Stimulated activated CD4-positive, alpha-beta T cell treated with anti-CD3 and anti-CD28 coated beads, Interleukin-2, amount 100 ng/mL, for 4 hours (primary cell): Measurements from ENCODE around the gene FGF23.
"Not testable (repeated sequence)": the region's sequence is repeated elsewhere in the genome, so short reads cannot be mapped to it uniquely, and the experiment has no call there.

ENCODE experiments used
- DNase-seq: peaks from one replicate; pipeline ENCODE4 v3.0.0-alpha.2; 2020; ENCODE audit warnings: low read depth

FGF23 gene

GRCh38 chr12:4379405-4379804 lies at the start of gene FGF23:
FGF23 (minus strand) TSS chr12:4379712; CDS start chr12:4379582, 130 bp downstream.
- no peak for DNase-seq

- no peak for DNase-seq
Observed at GRCh38 chr12:4424422-4424821, 44.9 kb upstream of the FGF23 start.

- DNase-seq, result no peak
Observed at GRCh38 chr12:4423528-4424195, 44.1 kb upstream of the FGF23 start.

- no peak for DNase-seq
Observed at GRCh38 chr12:4422985-4423384, 43.5 kb upstream of the FGF23 start.

GRCh38 chr12:4421590-4422031 lies 42.1 kb upstream of the FGF23 start:
- peak; percentile 7 for DNase-seq

- DNase-seq, result no peak
Observed at GRCh38 chr12:4420138-4420670, 40.7 kb upstream of the FGF23 start.

GRCh38 chr12:4418913-4419312 lies 39.4 kb upstream of the FGF23 start:
- no peak for DNase-seq

- DNase-seq, result no peak
Observed at GRCh38 chr12:4417936-4418335, 38.4 kb upstream of the FGF23 start.

- no peak for DNase-seq
Observed at GRCh38 chr12:4417455-4417854, 37.9 kb upstream of the FGF23 start.

GRCh38 chr12:4416276-4416675 lies 36.8 kb upstream of the FGF23 start:
- no peak for DNase-seq

GRCh38 chr12:4412465-4412864 lies 33.0 kb upstream of the FGF23 start:
- DNase-seq, result no peak

GRCh38 chr12:4412056-4412455 lies 32.5 kb upstream of the FGF23 start:
- DNase-seq, result no peak

GRCh38 chr12:4407136-4407535 lies 27.6 kb upstream of the FGF23 start:
- no peak for DNase-seq

- DNase-seq, result not testable (repeated sequence)
Observed at GRCh38 chr12:4404877-4405637, 25.5 kb upstream of the FGF23 start.

- DNase-seq, result no peak
Observed at GRCh38 chr12:4402996-4403395, 23.5 kb upstream of the FGF23 start.

GRCh38 chr12:4401117-4401516 lies 21.6 kb upstream of the FGF23 start:
- no peak for DNase-seq

- DNase-seq, result no peak
Observed at GRCh38 chr12:4395818-4396217, 16.3 kb upstream of the FGF23 start.

- DNase-seq, result no peak
Observed at GRCh38 chr12:4393211-4393610, 13.7 kb upstream of the FGF23 start.

GRCh38 chr12:4392223-4392742 lies 12.8 kb upstream of the FGF23 start:
- no peak for DNase-seq

- DNase-seq, result no peak
Observed at GRCh38 chr12:4388662-4389061, 9.2 kb upstream of the FGF23 start.

- no peak for DNase-seq
Observed at GRCh38 chr12:4388032-4388431, 8.5 kb upstream of the FGF23 start.

GRCh38 chr12:4387607-4388006 lies 8.1 kb upstream of the FGF23 start:
- no peak for DNase-seq

GRCh38 chr12:4386801-4387200 lies 7.3 kb upstream of the FGF23 start:
- no peak for DNase-seq
